Common myeloid progenitor, CD34-positive (primary cell): ENCODE measurements around the gene PDE6B.

ENCODE experiments used
- CTCF ChIA-PET: fragments of 350-600 bp; sonication (Branson Sonifier 250); formaldehyde crosslinking; loops from one replicate; lab custom pipeline; 2021; ENCODE audit warnings: antibody characterized with exemption; lab: Charles Lee
- POLR2A ChIA-PET: fragments of 350-600 bp; sonication (Branson Sonifier 250); formaldehyde crosslinking; loops from one replicate; lab custom pipeline; 2021; ENCODE audit warnings: antibody characterized with exemption; lab: Charles Lee
- DNase-seq, 3 donors: peaks; one replicate each; pipeline versions ENCODE4 v3.0.0 to v3.0.0-alpha.2; 2013
- H3K27ac ChIP-seq, 2 experiments: 1 replicate in 1 of 2; 2 replicates in 1 of 2; pipeline ENCODE4 v1.7.0; 2013; ENCODE audit warnings: inconsistent platforms in 2 of 2, low read length in 2 of 2, mild to moderate bottlenecking in 2 of 2, low read depth in 1 of 2, moderate library complexity in 1 of 2; ENCODE audit not compliant: severe bottlenecking in 2 of 2, insufficient read depth in 1 of 2, poor library complexity in 1 of 2
- H3K27me3 ChIP-seq, 5 experiments: replicated peaks in 2 of 5; 1 replicate in 3 of 5; 2 replicates in 2 of 5; pipeline versions ENCODE4 v1.6.1 to v1.7.0; 2013; ENCODE audit warnings: low read length in 4 of 5, mild to moderate bottlenecking in 2 of 5, moderate library complexity in 2 of 5, inconsistent platforms in 1 of 5; ENCODE audit not compliant: insufficient read depth in 5 of 5, control insufficient read depth in 4 of 5
- H3K36me3 ChIP-seq, 4 experiments: 1 replicate in 2 of 4; 2 replicates in 2 of 4; pipeline versions ENCODE4 v1.6.1 to v1.7.0; 2013; ENCODE audit warnings: low read length in 3 of 4, control low read depth in 1 of 4, mild to moderate bottlenecking in 1 of 4; ENCODE audit not compliant: control insufficient read depth in 4 of 4, insufficient read depth in 4 of 4
- H3K4me1 ChIP-seq, 4 experiments: 1 replicate in 3 of 4; 2 replicates in 1 of 4; pipeline versions ENCODE4 v1.6.1 to v1.7.1; 2013; ENCODE audit warnings: low read length in 3 of 4, mild to moderate bottlenecking in 3 of 4, control low read depth in 1 of 4, inconsistent platforms in 1 of 4, moderate library complexity in 1 of 4; ENCODE audit not compliant: control insufficient read depth in 4 of 4, insufficient read depth in 4 of 4; ENCODE audit errors: control extremely low read depth in 1 of 4
- H3K4me3 ChIP-seq, 7 experiments: 1 replicate in 4 of 7; 2 replicates in 3 of 7; pipeline versions ENCODE4 v1.5.1 to v1.7.0; 2013; ENCODE audit warnings: mild to moderate bottlenecking in 7 of 7, low read length in 6 of 7, moderate library complexity in 6 of 7, inconsistent platforms in 2 of 7, low read depth in 2 of 7, control low read depth in 1 of 7; ENCODE audit not compliant: insufficient read depth in 4 of 7, control insufficient read depth in 1 of 7; ENCODE audit errors: extremely low read depth in 1 of 7
- H3K9me3 ChIP-seq, 5 experiments: 1 replicate in 4 of 5; 2 replicates in 1 of 5; pipeline versions ENCODE4 v1.6.1 to v1.7.1; 2013; ENCODE audit warnings: low read length in 4 of 5, mild to moderate bottlenecking in 2 of 5, inconsistent platforms in 1 of 5, low read depth in 1 of 5, moderate library complexity in 1 of 5; ENCODE audit not compliant: control insufficient read depth in 4 of 5, insufficient read depth in 2 of 5; ENCODE audit errors: control extremely low read depth in 1 of 5
- WGBS: methylation state at CpG from one replicate; pipeline ENCODE4 v1.1.5; 2013; ENCODE audit not compliant: insufficient coverage; 5-methylcytosine and 5-hydroxymethylcytosine counted together

The PDE6B gene

GRCh38 chr4:717601-718320 is 92.4 kb downstream of the PDE6B start:
- peaks cover 0 to 31% (median 4%) of the 10 kb centered on the region in 4 experiments for H3K36me3 ChIP-seq
- ChIA-PET POLR2A (no interaction called here), CTCF (interaction anchor here (1.5 kb wide), 1 partner anchor 8 kb away, joined by 5 read pairs; no protein-coding TSS in a partner anchor)
- 98% methylated on average over 34 of the region's 34 CpGs for WGBS
- H3K27ac ChIP-seq, result peak overlapping the region in 1 of 2 experiments; percentile 14
- H3K9me3 ChIP-seq, result no peaks in the 10 kb centered on the region
- no peak for DNase-seq
- H3K4me1 ChIP-seq, result peaks cover 0 to 23% (median 8%) of the 10 kb centered on the region in 4 experiments
- no peaks in the 10 kb centered on the region for H3K27me3 ChIP-seq
- H3K4me3 ChIP-seq, result no peak overlapping the region

- Histone ChIP-seq H3K9me3 (no peaks in the 10 kb centered on the region), H3K4me1 (peaks cover 0 to 23% (median 8%) of the 10 kb centered on the region in 4 experiments), H3K36me3 (peaks cover 0 to 36% (median 8%) of the 10 kb centered on the region in 4 experiments), H3K27me3 (no peaks in the 10 kb centered on the region), H3K4me3 (no peak overlapping the region), H3K27ac (no peak overlapping the region)
- CTCF ChIA-PET, result interaction anchor here (1.3 to 1.5 kb wide), 2 partner anchors 9 to 34 kb away, joined by 5 read pairs; no protein-coding TSS in a partner anchor
- POLR2A ChIA-PET, result no interaction called here
- no peak for DNase-seq
- 93% methylated on average over 4 of the region's 8 CpGs for WGBS
Measured at GRCh38 chr4:718460-718859, 93.1 kb downstream of the PDE6B start.
